Tibial nerve (tissue), 4 donors: ENCODE measurements around the gene SLC16A11.
"Not testable (repeated sequence)": the region's sequence is repeated elsewhere in the genome, so short reads cannot be mapped to it uniquely, and the experiment has no call there.

Source experiments
- EP300 ChIP-seq, 2 donors: sonication (generic); formaldehyde crosslinking; IDR thresholded peaks; one replicate each; pipeline ENCODE4 v1.6.1; 2017; ENCODE audit warnings: antibody characterized with exemption in 2 of 2, mild to moderate bottlenecking in 1 of 2
- TF ChIP-seq, protein P1 (sequence below), 5 experiments: fragments of 200-600 bp in 3 of 5; fragments of 450-650 bp in 2 of 5; sonication (generic) in 3 of 5; IDR thresholded peaks; one replicate each; pipeline ENCODE4 v1.5.1; 2016 to 2019; ENCODE audit warnings: antibody characterized with exemption in 5 of 5, mild to moderate bottlenecking in 3 of 5, moderate library complexity in 2 of 5

DNA sequence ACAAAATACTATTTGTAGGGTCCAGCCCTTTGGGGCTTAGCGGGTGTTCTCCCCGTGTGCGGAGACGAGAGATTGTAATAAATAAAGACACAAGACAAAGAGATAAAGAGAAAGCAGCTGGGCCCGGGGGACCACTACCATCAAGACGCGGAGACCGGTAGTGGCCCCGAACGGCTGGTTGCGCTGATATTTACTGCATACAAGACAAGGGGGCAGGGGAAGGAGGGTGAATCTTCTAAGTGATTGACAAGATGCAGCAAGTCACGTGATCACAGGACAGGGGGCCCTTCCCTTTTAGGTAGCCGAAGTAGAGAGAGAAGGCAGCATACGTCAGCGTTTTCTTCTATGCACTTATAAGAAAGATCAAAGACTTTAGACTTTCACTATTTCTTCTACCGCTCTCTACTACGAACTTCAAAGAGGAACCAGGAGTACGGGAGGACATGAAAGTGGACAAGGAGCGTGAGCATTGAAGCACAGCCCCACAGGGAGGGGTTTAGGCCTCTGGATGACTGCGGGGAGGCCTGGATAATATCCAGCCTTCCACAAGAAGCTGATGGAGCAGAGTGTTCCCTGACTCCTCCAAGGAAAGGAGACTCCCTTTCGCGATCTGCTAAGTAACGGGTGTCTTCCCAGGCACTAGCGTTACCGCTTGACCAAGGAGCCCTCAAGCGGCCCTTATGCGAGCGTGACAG is 47.6 kb upstream of the SLC16A11 start:
- TF ChIP-seq EP300 (IDR thresholded peaks at IDR 0.05), result not testable (repeated sequence)
- TF ChIP-seq, protein P1, sequence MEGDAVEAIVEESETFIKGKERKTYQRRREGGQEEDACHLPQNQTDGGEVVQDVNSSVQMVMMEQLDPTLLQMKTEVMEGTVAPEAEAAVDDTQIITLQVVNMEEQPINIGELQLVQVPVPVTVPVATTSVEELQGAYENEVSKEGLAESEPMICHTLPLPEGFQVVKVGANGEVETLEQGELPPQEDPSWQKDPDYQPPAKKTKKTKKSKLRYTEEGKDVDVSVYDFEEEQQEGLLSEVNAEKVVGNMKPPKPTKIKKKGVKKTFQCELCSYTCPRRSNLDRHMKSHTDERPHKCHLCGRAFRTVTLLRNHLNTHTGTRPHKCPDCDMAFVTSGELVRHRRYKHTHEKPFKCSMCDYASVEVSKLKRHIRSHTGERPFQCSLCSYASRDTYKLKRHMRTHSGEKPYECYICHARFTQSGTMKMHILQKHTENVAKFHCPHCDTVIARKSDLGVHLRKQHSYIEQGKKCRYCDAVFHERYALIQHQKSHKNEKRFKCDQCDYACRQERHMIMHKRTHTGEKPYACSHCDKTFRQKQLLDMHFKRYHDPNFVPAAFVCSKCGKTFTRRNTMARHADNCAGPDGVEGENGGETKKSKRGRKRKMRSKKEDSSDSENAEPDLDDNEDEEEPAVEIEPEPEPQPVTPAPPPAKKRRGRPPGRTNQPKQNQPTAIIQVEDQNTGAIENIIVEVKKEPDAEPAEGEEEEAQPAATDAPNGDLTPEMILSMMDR (IDR thresholded peaks at IDR 0.05), result not testable (repeated sequence)
